ENCODE data around the gene DOP1B.

The DOP1B gene

DNA sequence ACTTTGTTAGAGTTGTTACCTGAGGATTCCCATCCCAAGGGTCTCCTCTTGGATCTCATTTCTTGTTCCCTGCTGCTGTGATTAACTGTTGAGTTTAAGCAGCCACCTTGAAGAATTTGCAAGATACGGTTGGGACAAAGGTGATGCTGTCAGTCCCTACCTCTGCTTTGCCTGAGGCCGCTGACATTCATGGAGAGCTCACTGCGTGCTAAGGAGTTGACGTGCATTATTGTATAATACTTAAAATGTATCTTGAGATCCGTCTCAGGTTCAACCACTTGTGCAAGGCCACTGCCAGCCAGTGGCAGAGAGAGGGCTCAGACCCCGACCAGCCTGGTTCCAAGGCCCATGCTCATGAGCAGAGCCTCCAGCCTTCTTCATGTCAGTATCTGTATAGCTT is 14.2 kb downstream of the DOP1B start:
- no peak for DNase-seq (ENCODE audit: extremely low spot score)
- no peak for TF ChIP-seq CTCF (IDR thresholded peaks at IDR 0.05; ENCODE audit: control extremely low read depth, extremely low read depth, low read depth, missing control alignments)
- POLR2A ChIA-PET: interaction anchor here (0.6 kb wide), 1 partner anchor 128 kb away, joined by 3 read pairs; no protein-coding TSS in a partner anchor
- CTCF ChIA-PET: interaction anchor here (1.2 to 1.3 kb wide), 2 partner anchors 30 to 38 kb away, joined by 3 to 4 read pairs; no protein-coding TSS in a partner anchor

- ChIA-PET CTCF (interaction anchor here (1.2 to 1.4 kb wide), 3 partner anchors 11 to 38 kb away, joined by 3 to 4 read pairs (median 4); no protein-coding TSS in a partner anchor), POLR2A (interaction anchor here (0.6 kb wide), 1 partner anchor 128 kb away, joined by 3 read pairs; no protein-coding TSS in a partner anchor)
- TF ChIP-seq CTCF (IDR thresholded peaks at IDR 0.05; ENCODE audit: control extremely low read depth, extremely low read depth, low read depth, missing control alignments): no peak
- DNase-seq (ENCODE audit: extremely low spot score): no peak
Measured at GRCh38 chr21:36171336-36171735, 14.7 kb downstream of the DOP1B start.

DNA sequence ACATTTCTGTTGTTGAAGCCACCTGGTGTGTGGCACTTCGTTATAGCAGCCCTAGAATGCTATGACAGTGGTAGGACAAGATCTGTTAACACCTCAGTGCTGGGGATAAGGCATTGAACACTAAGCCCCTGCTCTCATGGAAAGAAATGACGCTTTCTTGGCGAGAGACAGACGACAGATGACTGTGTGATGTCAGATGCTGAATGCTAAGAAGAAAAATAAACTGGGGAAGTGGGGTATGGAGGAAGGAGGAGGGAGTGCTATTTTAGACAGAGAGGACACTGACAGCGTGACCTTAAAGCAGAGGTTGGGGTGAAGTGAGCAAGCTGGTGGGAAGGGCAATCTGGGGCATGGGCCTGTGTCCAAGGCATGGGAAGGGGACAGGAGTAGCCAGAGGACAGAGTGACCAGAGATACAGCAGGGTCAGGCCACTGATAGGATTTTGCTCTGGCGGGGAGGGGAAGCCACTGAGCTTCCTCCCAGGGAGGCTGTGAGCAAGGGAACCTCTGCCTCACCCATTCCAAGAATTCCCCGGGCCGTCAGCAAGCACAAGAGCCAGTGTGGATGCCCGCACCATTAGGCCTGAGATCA is 15.2 kb downstream of the DOP1B start:
- POLR2A ChIA-PET: no interaction called here
- CTCF ChIA-PET: interaction anchor here (1.2 to 2.2 kb wide), 3 partner anchors 11 to 31 kb away, joined by 3 to 4 read pairs (median 4); no protein-coding TSS in a partner anchor
- DNase-seq (ENCODE audit: extremely low spot score): no peak
- TF ChIP-seq CTCF (IDR thresholded peaks at IDR 0.05; ENCODE audit: control extremely low read depth, extremely low read depth, low read depth, missing control alignments): no peak

- ChIA-PET CTCF (interaction anchor here (1.5 to 1.9 kb wide), 2 partner anchors 18 to 25 kb away, joined by 3 to 7 read pairs; no protein-coding TSS in a partner anchor), POLR2A (no interaction called here)
- TF ChIP-seq CTCF (IDR thresholded peaks at IDR 0.05; ENCODE audit: control extremely low read depth, extremely low read depth, low read depth, missing control alignments): no peak
- no peak for DNase-seq (ENCODE audit: extremely low spot score)
Measured at GRCh38 chr21:36174780-36175179, 18.2 kb downstream of the DOP1B start.

DNA sequence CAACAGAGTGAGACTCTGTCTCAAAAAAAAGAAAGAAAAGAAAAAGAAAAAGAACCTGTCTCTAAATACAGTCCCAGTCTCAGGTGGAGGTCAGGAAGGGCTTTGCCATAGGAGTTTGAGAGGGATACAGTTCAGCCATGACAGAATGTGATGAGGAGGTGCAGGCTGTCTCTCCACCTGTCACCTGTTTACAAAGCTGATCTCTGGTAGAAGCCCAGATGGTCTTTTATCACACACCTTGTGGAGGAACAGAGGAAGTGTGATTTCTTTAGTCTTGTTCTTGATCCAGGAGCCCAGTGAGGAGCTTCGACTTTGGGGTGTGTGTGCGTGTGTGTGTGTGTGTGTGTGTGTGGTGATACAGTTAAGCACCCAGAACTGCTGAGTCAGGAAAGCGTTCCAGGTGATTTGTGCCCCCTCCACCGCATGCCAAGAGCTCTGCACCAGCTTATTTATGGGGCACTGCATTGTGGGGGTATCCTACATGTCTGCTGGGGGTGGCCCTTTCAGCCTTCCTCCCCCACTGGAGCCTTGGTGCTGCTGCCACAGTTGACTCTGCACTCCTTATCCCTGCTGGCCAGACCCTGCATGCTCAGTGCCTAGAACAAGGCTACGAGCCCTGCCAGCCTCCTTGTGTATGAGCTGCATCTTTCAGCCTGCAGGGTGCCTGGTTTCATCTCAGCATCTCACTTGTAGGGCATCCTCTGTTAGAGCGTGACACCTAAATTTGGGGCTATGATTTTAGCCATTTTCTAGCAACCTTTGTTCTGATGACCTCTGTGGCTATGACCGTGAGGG is 19.3 kb downstream of the DOP1B start:
- ChIA-PET CTCF (interaction anchor here (1.0 to 1.5 kb wide), 3 partner anchors 12 to 84 kb away, joined by 3 to 4 read pairs (median 3); no protein-coding TSS in a partner anchor), POLR2A (no interaction called here)
- no peak for TF ChIP-seq CTCF (IDR thresholded peaks at IDR 0.05; ENCODE audit: control extremely low read depth, extremely low read depth, low read depth, missing control alignments)
- no peak for DNase-seq (ENCODE audit: extremely low spot score)

DNA sequence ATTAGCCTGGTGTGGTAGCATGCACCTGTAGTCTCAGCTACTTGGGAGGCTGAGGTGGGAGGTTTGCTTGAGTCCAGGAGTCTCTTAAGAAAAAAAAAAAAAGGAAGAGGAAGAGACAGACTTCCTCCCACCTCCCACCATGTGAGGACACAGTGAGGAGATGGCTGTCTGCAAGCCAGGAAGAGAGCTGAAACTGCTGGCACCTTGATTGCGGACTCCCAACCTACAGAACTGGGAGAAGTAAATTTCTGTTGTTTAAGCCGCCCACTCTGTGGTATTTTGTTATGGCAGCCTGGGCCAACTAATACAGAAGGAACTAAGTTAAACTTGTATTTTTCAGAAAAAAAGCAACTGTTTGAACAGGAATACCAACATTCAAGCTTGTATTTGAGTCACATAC is 21.7 kb downstream of the DOP1B start:
- DNase-seq (ENCODE audit: extremely low spot score): no peak
- POLR2A ChIA-PET: interaction anchor here (1.4 kb wide), 1 partner anchor 142 kb away, joined by 5 read pairs; the partner anchor contains the start of gene MORC3
- CTCF ChIA-PET: interaction anchor here (0.7 to 1.4 kb wide), 4 partner anchors 14 to 83 kb away, joined by 3 read pairs; no protein-coding TSS in a partner anchor
- TF ChIP-seq CTCF (IDR thresholded peaks at IDR 0.05; ENCODE audit: control extremely low read depth, extremely low read depth, low read depth, missing control alignments): no peak
